Activated effector memory CD4-positive, alpha-beta T cell treated with Interleukin-2 at 50 U/mL for 16 hours (primary cell): ENCODE data around the gene SSRP1.
"Not testable (repeated sequence)": the region's sequence is repeated elsewhere in the genome, so short reads cannot be mapped to it uniquely, and the experiment has no call there.

Experiments
- DNase-seq: peaks from one replicate; pipeline ENCODE4 v3.0.0-alpha.2; 2020

Gene SSRP1

GRCh38 chr11:57359396-57359795 lies 23.7 kb upstream of the SSRP1 start:
- DNase-seq: no peak

GRCh38 chr11:57358991-57359390 lies 23.3 kb upstream of the SSRP1 start:
- no peak for DNase-seq

GRCh38 chr11:57358543-57358961 lies 22.9 kb upstream of the SSRP1 start:
- DNase-seq: no peak

GRCh38 chr11:57357856-57358255 lies 22.2 kb upstream of the SSRP1 start:
- no peak for DNase-seq

GRCh38 chr11:57357310-57357709 lies 21.6 kb upstream of the SSRP1 start:
- DNase-seq: no peak

GRCh38 chr11:57356268-57356667 lies 20.6 kb upstream of the SSRP1 start:
- no peak for DNase-seq

GRCh38 chr11:57354699-57355098 lies 19.0 kb upstream of the SSRP1 start:
- no peak for DNase-seq

- no peak for DNase-seq
Measured at GRCh38 chr11:57353852-57354251, 18.2 kb upstream of the SSRP1 start.

GRCh38 chr11:57353446-57353845 lies 17.8 kb upstream of the SSRP1 start:
- no peak for DNase-seq

GRCh38 chr11:57353036-57353435 lies 17.3 kb upstream of the SSRP1 start:
- no peak for DNase-seq

GRCh38 chr11:57349491-57350274 lies 14.0 kb upstream of the SSRP1 start:
- DNase-seq: peak; percentile 44

- no peak for DNase-seq
Measured at GRCh38 chr11:57348636-57349313, 13.1 kb upstream of the SSRP1 start.

GRCh38 chr11:57348052-57348451 lies 12.4 kb upstream of the SSRP1 start:
- no peak for DNase-seq

- no peak for DNase-seq
Measured at GRCh38 chr11:57347336-57347735, 11.6 kb upstream of the SSRP1 start.

GRCh38 chr11:57345555-57346211 lies 10.0 kb upstream of the SSRP1 start:
- DNase-seq: peak; percentile 39

- no peak for DNase-seq
Measured at GRCh38 chr11:57344826-57345225, 9.1 kb upstream of the SSRP1 start.

- no peak for DNase-seq
Measured at GRCh38 chr11:57343825-57344224, 8.1 kb upstream of the SSRP1 start.

- no peak for DNase-seq
Measured at GRCh38 chr11:57342702-57343101, 7.0 kb upstream of the SSRP1 start.

- DNase-seq: no peak
Measured at GRCh38 chr11:57341250-57341808, 5.6 kb upstream of the SSRP1 start.

- no peak for DNase-seq
Measured at GRCh38 chr11:57340039-57340615, 4.4 kb upstream of the SSRP1 start.

- no peak for DNase-seq
Measured at GRCh38 chr11:57339328-57339727, 3.6 kb upstream of the SSRP1 start.

- DNase-seq: no peak
Measured at GRCh38 chr11:57338142-57338541, 2.5 kb upstream of the SSRP1 start, which contains the start of gene P2RX3. P2RX3 (plus strand) TSS chr11:57338352; CDS start chr11:57338551, 199 bp downstream.

GRCh38 chr11:57336856-57337255 lies 1.2 kb upstream of the SSRP1 start:
- not testable (repeated sequence) for DNase-seq
